MCF 10A (cell line): Measurements from ENCODE around the gene PIK3AP1. TPM values are rescaled to one million over a fixed set of nuclear protein-coding genes. Genes with fewer than 3 reads are reported as not detected.
A peak's percentile ranks its signal among the peaks of the same experiment; 100 is the strongest.

Source experiments
- BruUV-seq: library from RNA; stranded (reverse); fragments of 400-500 nt; replicated peaks from 2 replicates; lab custom pipeline; 2021; lab: Mats Ljungman, UMichigan
- CTCF ChIA-PET: fragments of 300-600 bp; sonication (Branson Sonifier 250); formaldehyde crosslinking; extraction: SDS; loops from one replicate; lab custom pipeline; 2021; ENCODE audit warnings: antibody characterized with exemption, inconsistent platforms; lab: Yijun Ruan, JAX
- POLR2A ChIA-PET: fragments of 300-600, 350-650 bp; sonication (Branson Sonifier 250); formaldehyde crosslinking; extraction: SDS; loops from one replicate; lab custom pipeline; 2020; ENCODE audit warnings: antibody characterized with exemption, inconsistent platforms; lab: Yijun Ruan, JAX
- DNase-seq: peaks from one replicate; pipeline ENCODE4 v3.0.0-alpha.2; 2018; ENCODE audit not compliant: unreplicated experiment
- H3K27ac Mint-ChIP-seq: one replicate; pipeline ENCODE4 v1.8.0; 2022; ENCODE audit warnings: mild to moderate bottlenecking, low read depth, mixed read lengths; ENCODE audit not compliant: unreplicated experiment
- H3K27me3 Mint-ChIP-seq: one replicate; pipeline ENCODE4 v1.8.0; 2022; ENCODE audit warnings: mixed read lengths; ENCODE audit not compliant: insufficient read depth, unreplicated experiment
- H3K36me3 Mint-ChIP-seq: one replicate; pipeline ENCODE4 v1.8.0; 2022; ENCODE audit warnings: mild to moderate bottlenecking, moderate library complexity, mixed read lengths; ENCODE audit not compliant: insufficient read depth, unreplicated experiment
- H3K4me1 Mint-ChIP-seq: one replicate; pipeline ENCODE4 v1.8.0; 2022; ENCODE audit warnings: mixed read lengths; ENCODE audit not compliant: insufficient read depth, unreplicated experiment
- H3K4me3 Mint-ChIP-seq: one replicate; pipeline ENCODE4 v1.8.0; 2022; ENCODE audit warnings: mild to moderate bottlenecking, moderate library complexity, mixed read lengths; ENCODE audit not compliant: unreplicated experiment
- H3K9me3 Mint-ChIP-seq: one replicate; pipeline ENCODE4 v1.8.0; 2022; ENCODE audit warnings: mixed read lengths; ENCODE audit not compliant: unreplicated experiment
- CTCF ChIP-seq: fragments of 200-600 bp; IDR thresholded peaks from one replicate; pipeline ENCODE4 v1.8.0; 2022; ENCODE audit warnings: antibody characterized with exemption, mild to moderate bottlenecking; ENCODE audit not compliant: unreplicated experiment
- intact Hi-C: fragments of 100-400 bp; cut with micrococcal nuclease; formaldehyde crosslinking; loops from 2 replicates; pipeline ENCODE4 v1.14.1; 2022
- total RNA-seq: library from RNA; stranded (reverse); gene quantifications from 2 replicates; pipeline ENCODE4 v1.2.3, GENCODE V29; 2022

Gene PIK3AP1
- total RNA-seq, 1 experiment from 2014 or later: not detected

GRCh38 chr10:96587264-96588059 lies 132.9 kb downstream of the PIK3AP1 start:
- no peaks in the 10 kb centered on the region for H3K36me3 Mint-ChIP-seq
- no peak overlapping the region for H3K27ac Mint-ChIP-seq
- H3K9me3 Mint-ChIP-seq: no peaks in the 10 kb centered on the region
- POLR2A ChIA-PET: interaction anchor here (0.6 to 2.5 kb wide), 11 partner anchors 9 to 245 kb away, joined by 3 to 8 read pairs (median 4); no protein-coding TSS in a partner anchor
- intact Hi-C loops: no loop called here
- H3K27me3 Mint-ChIP-seq: no peaks in the 10 kb centered on the region
- DNase-seq: peak; percentile 88
- TSS peak; percentile 78 for BruUV-seq
- CTCF ChIA-PET: interaction anchor here (0.6 to 0.8 kb wide), 4 partner anchors 10 to 965 kb away, joined by 3 to 4 read pairs (median 4); no protein-coding TSS in a partner anchor
- no peak overlapping the region for H3K4me3 Mint-ChIP-seq
- peaks cover 14% of the 10 kb centered on the region for H3K4me1 Mint-ChIP-seq
- no peak for TF ChIP-seq CTCF

- POLR2A ChIA-PET: interaction anchor here (0.6 to 2.5 kb wide), 9 partner anchors 8 to 246 kb away, joined by 3 to 8 read pairs (median 5); no protein-coding TSS in a partner anchor
- peak; percentile 9 for TF ChIP-seq CTCF
- Mint-ChIP-seq H3K4me1 (peaks cover 14% of the 10 kb centered on the region), H3K27me3 (no peaks in the 10 kb centered on the region), H3K9me3 (no peaks in the 10 kb centered on the region), H3K4me3 (no peak within 1 kb of the TSS), H3K27ac (no peak within 1 kb of the TSS), H3K36me3 (no peaks in the 10 kb centered on the region)
- CTCF ChIA-PET: interaction anchor here (0.6 to 0.8 kb wide), 3 partner anchors 42 to 966 kb away, joined by 3 to 4 read pairs (median 4); no protein-coding TSS in a partner anchor
- intact Hi-C loops: no loop called here
- no TSS peak for BruUV-seq
- DNase-seq: peak; percentile 88
Measured at GRCh38 chr10:96586419-96587263, 133.7 kb downstream of the PIK3AP1 start, which contains the start of gene TM9SF3. Gene TM9SF3, minus strand, starts transcription at chr10:96587012. Its CDS starts 177 bp downstream, at chr10:96586835.

DNA sequence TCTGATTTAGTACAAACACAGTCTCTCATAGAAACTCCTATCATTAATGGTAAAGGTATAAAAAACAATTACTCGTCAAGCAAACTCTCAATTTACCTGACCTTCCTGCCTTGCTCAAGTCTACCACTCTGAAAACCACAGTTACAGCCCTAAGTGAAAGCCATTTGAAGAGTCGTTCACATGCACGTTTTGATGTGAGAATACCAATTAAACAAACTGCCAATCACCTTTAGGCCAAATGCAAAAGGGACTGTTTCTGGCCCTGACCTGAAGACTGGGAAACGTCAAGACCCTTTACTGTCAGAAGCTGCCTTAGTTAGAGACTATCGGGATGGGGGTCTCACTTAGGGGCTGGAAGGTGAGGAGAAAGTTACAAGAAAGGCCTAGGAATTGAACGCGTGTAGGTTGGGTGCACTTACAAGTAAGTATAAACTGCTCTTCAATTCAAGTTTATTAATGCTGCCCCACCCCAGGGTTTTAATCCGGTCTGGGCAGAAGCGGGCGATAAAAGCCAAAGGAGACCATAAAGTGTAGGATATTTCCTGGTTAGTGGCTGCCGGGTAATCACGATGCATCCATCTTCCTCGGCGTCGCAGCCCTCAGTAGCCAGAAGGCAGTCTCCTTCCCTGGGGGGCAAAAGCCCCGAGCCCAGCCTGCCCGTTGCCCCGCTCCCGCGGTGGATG lies 134.4 kb downstream of the PIK3AP1 start:
- Mint-ChIP-seq H3K4me3 (no peak overlapping the region), H3K4me1 (peaks cover 14% of the 10 kb centered on the region), H3K27ac (no peak overlapping the region), H3K27me3 (no peaks in the 10 kb centered on the region), H3K36me3 (no peaks in the 10 kb centered on the region), H3K9me3 (no peaks in the 10 kb centered on the region)
- CTCF ChIA-PET: interaction anchor here (1.0 kb wide), 1 partner anchor 190 kb away, joined by 3 read pairs; no protein-coding TSS in a partner anchor
- intact Hi-C loops: no loop called here
- TF ChIP-seq CTCF: no peak
- no TSS peak for BruUV-seq
- POLR2A ChIA-PET: interaction anchor here (1.3 to 2.5 kb wide), 4 partner anchors 9 to 63 kb away, joined by 4 to 8 read pairs (median 4); no protein-coding TSS in a partner anchor
- DNase-seq: peak; percentile 16
